Cardiac muscle cell (in vitro differentiated cells and primary cell): Measurements from ENCODE around the gene TMEM178A. TPM values are rescaled to one million over a fixed set of nuclear protein-coding genes. Genes with fewer than 3 reads are reported as not detected.
"Not testable (repeated sequence)": the region's sequence is repeated elsewhere in the genome, so short reads cannot be mapped to it uniquely, and the experiment has no call there.

Experiments used
- DNase-seq, 2 donors: peaks; one replicate each; pipeline versions ENCODE4 v3.0.0 to v3.0.0-alpha.2; 2010 to 2017; ENCODE audit warnings: low read depth in 1 of 2, low spot score in 1 of 2
- H3K27ac ChIP-seq: fragments of 200-600 bp; sonication (generic); 2 replicates; pipeline ENCODE4 v1.5.1; 2016
- H3K27me3 ChIP-seq: fragments of 200-600 bp; sonication (generic); 2 replicates; pipeline ENCODE4 v1.6.0; 2016; ENCODE audit warnings: control low read depth
- H3K36me3 ChIP-seq: fragments of 200-600 bp; sonication (generic); 2 replicates; pipeline ENCODE4 v1.5.1; 2016; ENCODE audit warnings: control low read depth
- H3K4me1 ChIP-seq: fragments of 200-600 bp; sonication (generic); 2 replicates; pipeline ENCODE4 v1.8.1; 2017; ENCODE audit warnings: low read depth, mild to moderate bottlenecking, mixed run types
- H3K4me3 ChIP-seq: fragments of 200-600 bp; sonication (generic); 2 replicates; pipeline ENCODE4 v1.5.1; 2016; ENCODE audit warnings: mild to moderate bottlenecking
- H3K9me3 ChIP-seq: fragments of 200-600 bp; sonication (generic); 2 replicates; pipeline ENCODE4 v1.5.1; 2017; ENCODE audit warnings: low read depth, mild to moderate bottlenecking, control low read depth
- polyA plus RNA-seq: library from polyadenylated mRNA; unstranded; fragments of >200 nt; fragmentation: Nextera tagmentation; extraction: Ambion mirVana; gene quantifications from 2 replicates; pipeline ENCODE4 v1.2.1, GENCODE V29; 2016
- total RNA-seq: library from RNA; depleted of rRNA; stranded (reverse); fragments of >200 nt; gene quantifications from 2 replicates; pipeline ENCODE4 v1.2.3, GENCODE V29; 2016
- TF ChIP-seq, protein P1 (sequence below): IDR thresholded peaks from 2 replicates; pipeline ENCODE4 v1.5.1; 2012; ENCODE audit warnings: low read depth, mild to moderate bottlenecking, low read length

The TMEM178A gene
- total and polyA plus RNA-seq, 2 experiments from 2014 or later: 13.4 to 22.5 TPM

DNA sequence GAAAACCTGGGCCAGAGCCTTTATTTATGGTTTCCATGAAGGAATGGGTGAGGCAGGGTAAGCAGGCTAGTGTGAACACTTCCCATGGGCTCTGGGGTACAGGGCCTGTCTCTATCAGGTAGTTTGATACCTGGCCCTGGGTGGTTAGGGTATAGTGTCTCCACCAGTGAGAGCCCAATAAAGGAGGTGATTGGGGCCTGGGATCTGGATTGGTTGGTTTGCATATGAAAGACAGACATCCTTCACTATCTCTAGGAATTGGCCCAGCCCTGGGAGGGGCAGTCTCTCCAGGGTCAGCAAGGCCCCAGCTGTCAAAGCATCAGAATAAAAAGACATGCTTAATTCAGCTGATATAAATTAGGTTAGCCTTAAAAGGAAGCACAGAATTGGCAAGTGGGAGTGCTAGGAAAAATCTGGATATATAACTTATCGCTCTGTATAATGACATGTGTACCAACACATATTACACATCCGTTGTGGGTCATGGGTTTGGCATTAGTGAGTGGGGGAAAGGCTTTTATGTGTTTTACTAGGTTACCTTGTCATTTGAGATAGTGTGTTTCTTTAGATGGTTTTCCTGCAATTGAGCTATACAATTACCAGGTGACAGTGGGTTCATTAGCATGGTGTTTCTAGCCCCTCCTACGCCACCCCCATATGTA, 18.5 kb upstream of the TMEM178A start:
- Histone ChIP-seq H3K27me3 (no peaks in the 10 kb centered on the region), H3K36me3 (no peaks in the 10 kb centered on the region), H3K9me3 (no peaks in the 10 kb centered on the region), H3K4me1 (no peaks in the 10 kb centered on the region), H3K27ac (no peak overlapping the region), H3K4me3 (no peak overlapping the region)
- DNase-seq: no peak
- TF ChIP-seq, protein P1, sequence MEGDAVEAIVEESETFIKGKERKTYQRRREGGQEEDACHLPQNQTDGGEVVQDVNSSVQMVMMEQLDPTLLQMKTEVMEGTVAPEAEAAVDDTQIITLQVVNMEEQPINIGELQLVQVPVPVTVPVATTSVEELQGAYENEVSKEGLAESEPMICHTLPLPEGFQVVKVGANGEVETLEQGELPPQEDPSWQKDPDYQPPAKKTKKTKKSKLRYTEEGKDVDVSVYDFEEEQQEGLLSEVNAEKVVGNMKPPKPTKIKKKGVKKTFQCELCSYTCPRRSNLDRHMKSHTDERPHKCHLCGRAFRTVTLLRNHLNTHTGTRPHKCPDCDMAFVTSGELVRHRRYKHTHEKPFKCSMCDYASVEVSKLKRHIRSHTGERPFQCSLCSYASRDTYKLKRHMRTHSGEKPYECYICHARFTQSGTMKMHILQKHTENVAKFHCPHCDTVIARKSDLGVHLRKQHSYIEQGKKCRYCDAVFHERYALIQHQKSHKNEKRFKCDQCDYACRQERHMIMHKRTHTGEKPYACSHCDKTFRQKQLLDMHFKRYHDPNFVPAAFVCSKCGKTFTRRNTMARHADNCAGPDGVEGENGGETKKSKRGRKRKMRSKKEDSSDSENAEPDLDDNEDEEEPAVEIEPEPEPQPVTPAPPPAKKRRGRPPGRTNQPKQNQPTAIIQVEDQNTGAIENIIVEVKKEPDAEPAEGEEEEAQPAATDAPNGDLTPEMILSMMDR: no peak

DNA sequence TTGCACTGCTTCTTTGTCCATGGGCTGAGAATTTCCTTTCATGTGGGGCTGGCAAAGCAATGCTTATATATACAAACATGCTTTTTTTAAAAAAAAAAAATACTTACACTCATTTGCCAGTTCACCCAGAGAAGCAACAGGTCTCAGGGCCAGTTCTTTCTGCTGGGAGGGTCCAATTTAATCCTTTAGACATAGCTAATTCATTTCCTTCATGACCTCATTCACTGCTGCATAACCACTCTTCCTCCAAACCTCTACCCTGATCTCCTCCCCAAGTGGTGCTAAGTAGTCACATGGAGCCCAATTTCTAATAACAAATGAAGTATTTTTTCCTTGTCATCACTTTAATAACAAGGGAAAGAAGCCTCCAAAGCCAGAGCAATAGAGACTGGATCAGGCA, 17.1 kb upstream of the TMEM178A start:
- TF ChIP-seq, protein P1: no peak
- Histone ChIP-seq H3K9me3 (no peaks in the 10 kb centered on the region), H3K27ac (no peak overlapping the region), H3K4me3 (no peak overlapping the region), H3K4me1 (no peaks in the 10 kb centered on the region), H3K27me3 (no peaks in the 10 kb centered on the region), H3K36me3 (no peaks in the 10 kb centered on the region)
- DNase-seq: no peak

DNA sequence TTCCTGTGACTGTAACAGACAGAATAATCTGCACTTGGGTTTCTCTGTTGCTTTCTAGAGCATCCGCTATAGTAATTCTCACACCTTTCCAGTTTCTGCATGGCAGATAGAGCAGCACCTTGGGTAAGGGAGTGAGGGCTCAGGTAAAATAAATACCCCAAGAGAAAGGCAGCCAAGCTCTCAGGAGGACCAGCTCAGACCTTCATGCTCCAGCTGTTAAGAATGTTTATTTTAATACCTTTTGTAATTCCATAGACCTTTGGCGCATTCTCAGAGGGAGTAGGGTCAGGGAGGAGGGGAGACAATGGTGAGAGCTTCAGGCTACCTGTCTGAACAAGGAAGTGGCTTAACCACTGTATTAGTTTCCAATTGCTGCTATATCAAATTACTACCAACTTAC, 16.2 kb upstream of the TMEM178A start:
- no peaks in the 10 kb centered on the region for H3K36me3 ChIP-seq
- no peak for DNase-seq
- H3K27ac ChIP-seq: no peak overlapping the region
- TF ChIP-seq, protein P1: no peak
- no peaks in the 10 kb centered on the region for H3K9me3 ChIP-seq
- no peaks in the 10 kb centered on the region for H3K4me1 ChIP-seq
- H3K4me3 ChIP-seq: no peak overlapping the region
- no peaks in the 10 kb centered on the region for H3K27me3 ChIP-seq

DNA sequence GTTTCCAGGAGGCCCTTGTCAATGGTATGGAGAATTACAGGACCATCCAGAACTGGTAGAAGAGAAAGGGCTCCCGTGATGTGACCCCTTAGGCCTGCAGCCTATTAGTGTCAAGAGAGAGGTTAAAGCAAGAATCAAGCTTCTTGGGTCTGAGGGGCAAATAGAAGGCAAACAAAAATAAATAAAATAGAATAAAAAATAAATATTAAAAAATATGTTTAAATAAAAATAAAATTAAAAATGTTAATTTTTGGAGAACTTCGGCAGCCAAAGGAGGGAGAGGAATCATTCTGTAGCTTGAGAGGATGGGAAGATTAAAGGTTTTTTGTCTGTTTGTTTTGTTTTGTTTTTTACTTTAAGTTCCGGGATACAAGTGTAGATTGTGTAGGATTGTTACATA, 15.2 kb upstream of the TMEM178A start:
- DNase-seq: no peak
- H3K27me3 ChIP-seq: no peaks in the 10 kb centered on the region
- H3K36me3 ChIP-seq: no peaks in the 10 kb centered on the region

DNA sequence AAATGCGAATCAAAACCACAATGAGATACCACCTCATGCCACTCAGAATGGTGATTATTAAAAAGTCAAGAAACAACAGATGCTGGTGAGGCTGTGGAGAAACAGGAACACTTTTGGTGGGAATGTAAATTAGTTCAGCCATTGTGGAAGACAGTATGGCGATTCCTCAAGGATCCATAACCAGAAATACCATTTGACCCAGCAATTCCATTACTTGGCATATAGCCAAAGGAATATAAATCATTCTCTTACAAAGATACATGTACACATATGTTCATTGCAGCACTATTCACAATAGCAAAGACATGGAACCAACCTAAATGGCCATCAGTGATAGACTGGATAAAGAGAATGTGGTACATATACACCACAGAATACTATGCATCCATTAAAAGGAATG, 9.5 kb upstream of the TMEM178A start:
- not testable (repeated sequence) for H3K27me3 ChIP-seq, H3K27ac ChIP-seq, H3K4me3 ChIP-seq, DNase-seq, H3K4me1 ChIP-seq, H3K36me3 ChIP-seq, H3K9me3 ChIP-seq

More for the DNA sequence above, 15.2 kb upstream of the TMEM178A start:
- TF ChIP-seq, protein P1: no peak
- no peak overlapping the region for H3K4me3 ChIP-seq
- no peak overlapping the region for H3K27ac ChIP-seq
- H3K4me1 ChIP-seq: no peaks in the 10 kb centered on the region
- no peaks in the 10 kb centered on the region for H3K9me3 ChIP-seq

DNA sequence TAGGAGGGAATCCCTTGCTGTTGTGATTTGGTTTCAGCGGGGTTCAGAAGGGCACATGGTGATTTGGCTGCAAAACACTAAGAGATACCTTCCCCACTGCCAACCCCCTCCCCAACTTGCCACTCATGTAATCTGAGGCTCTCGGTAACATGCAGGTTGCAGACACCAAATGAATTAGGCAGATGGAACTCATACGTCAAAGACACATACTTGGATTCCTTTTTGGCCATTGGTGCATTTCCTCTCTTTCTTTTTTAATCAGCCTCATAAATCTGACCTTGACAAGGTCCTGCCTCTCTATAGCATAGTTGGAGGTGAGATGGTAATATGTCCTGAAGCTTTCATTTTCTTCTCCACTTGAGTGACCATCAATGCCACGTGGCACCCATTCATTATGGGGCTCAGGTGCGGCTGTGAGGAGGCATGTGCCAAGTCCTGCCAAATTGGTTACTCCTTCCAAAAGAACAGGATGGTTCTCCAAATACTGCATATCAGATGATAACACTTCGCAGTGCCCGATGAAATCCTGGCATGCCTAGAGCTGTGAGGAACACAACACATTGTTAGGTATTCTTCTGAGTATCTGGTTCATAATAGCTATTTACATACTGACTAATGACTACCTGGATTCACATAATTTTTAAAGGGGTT, 8.3 kb upstream of the TMEM178A start:
- DNase-seq: no peak
- no peaks in the 10 kb centered on the region for H3K27me3 ChIP-seq
- TF ChIP-seq, protein P1: no peak
- no peak overlapping the region for H3K4me3 ChIP-seq
- no peak overlapping the region for H3K27ac ChIP-seq
- no peaks in the 10 kb centered on the region for H3K36me3 ChIP-seq
- H3K4me1 ChIP-seq: no peaks in the 10 kb centered on the region
- no peaks in the 10 kb centered on the region for H3K9me3 ChIP-seq
